ENCODE data around the gene TRPM2.

TRPM2 gene

DNA sequence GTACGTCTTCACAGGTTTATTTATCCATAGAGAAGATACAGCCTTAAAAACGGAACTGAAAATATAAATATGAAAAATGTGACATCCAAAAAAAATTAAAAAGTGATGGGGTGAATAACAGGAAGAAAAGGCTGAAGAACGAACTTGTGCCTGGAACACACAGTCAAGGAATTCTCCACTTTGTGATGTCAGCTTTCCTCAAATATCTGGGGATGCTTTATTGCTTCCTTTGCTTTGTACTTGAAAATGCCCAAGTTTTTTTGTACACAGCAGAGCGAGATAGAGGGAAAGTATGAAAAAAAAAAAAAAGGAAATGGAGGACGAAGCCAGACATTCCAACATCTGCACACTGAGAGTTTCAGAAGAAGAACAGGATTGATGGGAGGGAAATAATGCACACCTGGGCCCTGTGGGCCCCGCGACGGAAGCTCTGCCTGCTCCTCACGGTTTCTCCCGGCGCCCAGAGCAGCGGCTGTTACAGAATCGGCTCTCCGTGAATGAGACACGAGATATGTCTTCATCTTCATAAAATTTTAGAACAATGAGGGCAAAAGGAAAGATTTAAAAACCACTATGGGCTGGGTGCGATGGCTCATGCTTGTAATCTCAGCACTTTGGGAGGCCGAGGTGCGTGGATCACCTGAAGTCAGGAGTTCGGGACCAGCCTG, 91.9 kb downstream of the TRPM2 start:
- H3K4me3 ChIP-seq (ENCODE audit: low read depth, low read length): no peak overlapping the region
- TF ChIP-seq, protein P1, sequence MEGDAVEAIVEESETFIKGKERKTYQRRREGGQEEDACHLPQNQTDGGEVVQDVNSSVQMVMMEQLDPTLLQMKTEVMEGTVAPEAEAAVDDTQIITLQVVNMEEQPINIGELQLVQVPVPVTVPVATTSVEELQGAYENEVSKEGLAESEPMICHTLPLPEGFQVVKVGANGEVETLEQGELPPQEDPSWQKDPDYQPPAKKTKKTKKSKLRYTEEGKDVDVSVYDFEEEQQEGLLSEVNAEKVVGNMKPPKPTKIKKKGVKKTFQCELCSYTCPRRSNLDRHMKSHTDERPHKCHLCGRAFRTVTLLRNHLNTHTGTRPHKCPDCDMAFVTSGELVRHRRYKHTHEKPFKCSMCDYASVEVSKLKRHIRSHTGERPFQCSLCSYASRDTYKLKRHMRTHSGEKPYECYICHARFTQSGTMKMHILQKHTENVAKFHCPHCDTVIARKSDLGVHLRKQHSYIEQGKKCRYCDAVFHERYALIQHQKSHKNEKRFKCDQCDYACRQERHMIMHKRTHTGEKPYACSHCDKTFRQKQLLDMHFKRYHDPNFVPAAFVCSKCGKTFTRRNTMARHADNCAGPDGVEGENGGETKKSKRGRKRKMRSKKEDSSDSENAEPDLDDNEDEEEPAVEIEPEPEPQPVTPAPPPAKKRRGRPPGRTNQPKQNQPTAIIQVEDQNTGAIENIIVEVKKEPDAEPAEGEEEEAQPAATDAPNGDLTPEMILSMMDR (conservative IDR thresholded peaks at IDR 0.05; ENCODE audit: low read depth, low read length): no peak
- no peak for DNase-seq (ENCODE audit: low read depth)

DNA sequence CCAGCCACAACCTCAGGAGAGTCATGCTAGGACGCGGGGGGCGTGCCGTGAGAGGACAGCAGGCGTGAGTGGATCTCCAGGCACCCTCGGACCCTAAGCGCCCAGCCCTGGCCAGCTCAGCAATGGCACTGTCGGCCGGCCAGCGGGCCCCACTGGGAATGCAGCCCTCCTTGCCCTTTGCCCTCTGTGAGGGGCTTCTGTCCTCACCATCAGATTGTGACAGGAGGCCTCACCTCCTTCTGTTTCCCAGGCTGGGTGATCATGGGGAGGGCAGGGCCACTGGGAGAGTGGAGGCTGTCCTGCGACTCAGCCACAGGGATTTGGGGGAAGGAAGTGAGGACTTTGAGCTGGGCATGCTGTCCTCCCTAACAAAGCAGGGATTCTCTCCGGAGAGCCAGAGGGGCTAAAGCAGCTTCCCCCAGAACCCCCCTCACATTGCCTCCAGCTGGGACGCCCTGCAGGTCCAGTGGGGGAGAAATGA, 95.3 kb downstream of the TRPM2 start:
- H3K4me3 ChIP-seq (ENCODE audit: low read depth, low read length): no peak overlapping the region
- no peak for DNase-seq (ENCODE audit: low read depth)
- TF ChIP-seq, protein P1 (conservative IDR thresholded peaks at IDR 0.05; ENCODE audit: low read depth, low read length): no peak

DNA sequence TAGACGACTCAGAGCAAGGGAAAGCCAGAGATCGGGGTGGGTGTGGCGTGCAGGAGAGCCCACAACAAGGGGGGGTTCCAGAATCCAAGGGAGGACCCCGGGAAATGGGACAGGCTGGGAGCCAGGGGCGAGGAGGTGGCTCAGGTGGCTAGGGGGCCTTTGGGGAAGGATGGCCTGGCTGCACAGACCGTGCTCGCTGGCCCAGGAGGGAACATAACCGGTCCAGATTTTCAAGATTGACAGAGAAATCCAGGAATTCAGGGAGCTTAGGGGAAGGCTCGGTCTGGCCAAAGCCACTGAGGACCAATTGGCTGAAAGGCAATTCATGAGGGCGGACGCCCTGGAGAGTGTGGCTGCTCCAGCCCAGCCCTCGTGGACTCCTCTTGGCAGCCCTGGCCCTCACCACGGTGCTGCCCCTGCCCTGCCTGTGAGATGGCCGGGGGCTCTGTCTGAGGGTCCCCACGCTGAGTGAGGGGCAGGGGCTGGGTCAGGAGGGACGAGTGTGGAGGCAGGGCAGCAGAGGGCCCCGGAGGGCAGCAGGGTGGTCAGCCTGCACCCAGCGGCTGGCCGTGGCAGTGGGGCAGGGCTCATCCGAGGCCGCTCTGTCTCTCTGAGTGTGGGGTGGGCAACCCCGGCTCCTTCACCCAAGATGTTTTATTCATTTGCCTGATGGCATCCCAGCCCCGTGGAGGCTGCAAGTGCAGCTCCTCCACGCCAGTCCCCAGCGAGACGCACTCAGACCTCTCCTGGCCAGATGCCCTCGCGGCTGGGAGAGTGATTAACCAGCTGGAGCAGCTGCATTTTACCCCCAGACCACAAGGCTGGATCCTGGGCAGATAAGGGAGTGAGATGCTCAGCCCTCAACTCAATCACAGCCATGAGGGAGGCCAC, 96.3 kb downstream of the TRPM2 start:
- TF ChIP-seq, protein P1 (conservative IDR thresholded peaks at IDR 0.05; ENCODE audit: low read depth, low read length): no peak
- DNase-seq (ENCODE audit: low read depth): no peak
- H3K4me3 ChIP-seq (ENCODE audit: low read depth, low read length): no peak overlapping the region

DNA sequence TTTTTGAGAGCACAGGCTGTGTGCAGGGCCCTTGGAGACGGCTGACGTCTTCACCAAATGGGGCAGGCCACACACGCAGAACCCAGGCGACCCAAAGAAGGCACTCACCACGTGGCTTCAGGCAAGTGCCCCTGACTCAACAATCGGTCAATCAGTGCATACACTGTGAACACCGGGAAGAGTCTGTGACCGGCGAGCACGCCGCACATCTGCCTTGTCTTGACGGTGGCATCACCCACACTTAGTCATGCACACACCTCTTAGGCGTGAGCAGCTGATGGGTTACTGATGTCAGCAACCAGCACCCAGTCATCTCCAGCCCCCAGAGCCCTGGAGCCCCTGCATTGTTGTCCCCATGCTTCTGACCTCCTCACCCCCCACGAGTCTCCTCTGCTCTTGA, 97.0 kb downstream of the TRPM2 start:
- H3K4me3 ChIP-seq (ENCODE audit: low read depth, low read length): no peak overlapping the region
- TF ChIP-seq, protein P1 (conservative IDR thresholded peaks at IDR 0.05; ENCODE audit: low read depth, low read length): no peak
- no peak for DNase-seq (ENCODE audit: low read depth)

DNA sequence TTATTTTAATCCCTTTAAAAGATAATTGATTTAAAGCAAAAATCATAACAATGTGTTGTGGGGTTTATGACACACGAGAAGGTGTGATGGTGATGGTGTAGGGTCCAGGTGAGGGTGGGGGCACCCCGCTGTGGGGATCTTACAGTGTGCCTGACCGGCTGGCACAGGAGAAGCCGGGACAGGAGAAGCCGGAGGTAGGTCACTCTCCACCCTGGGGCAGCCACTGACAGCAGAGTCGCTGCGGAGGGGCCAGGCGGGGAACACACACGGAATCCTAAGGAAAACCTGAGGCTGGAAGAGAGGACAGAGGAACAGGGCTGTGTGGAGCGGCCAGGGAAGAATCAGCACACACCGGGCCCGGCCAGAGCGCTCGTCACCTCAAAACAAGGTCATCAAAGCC, 97.6 kb downstream of the TRPM2 start:
- TF ChIP-seq, protein P1 (conservative IDR thresholded peaks at IDR 0.05; ENCODE audit: low read depth, low read length): no peak
- H3K4me3 ChIP-seq (ENCODE audit: low read depth, low read length): no peak overlapping the region
- DNase-seq (ENCODE audit: low read depth): no peak

DNA sequence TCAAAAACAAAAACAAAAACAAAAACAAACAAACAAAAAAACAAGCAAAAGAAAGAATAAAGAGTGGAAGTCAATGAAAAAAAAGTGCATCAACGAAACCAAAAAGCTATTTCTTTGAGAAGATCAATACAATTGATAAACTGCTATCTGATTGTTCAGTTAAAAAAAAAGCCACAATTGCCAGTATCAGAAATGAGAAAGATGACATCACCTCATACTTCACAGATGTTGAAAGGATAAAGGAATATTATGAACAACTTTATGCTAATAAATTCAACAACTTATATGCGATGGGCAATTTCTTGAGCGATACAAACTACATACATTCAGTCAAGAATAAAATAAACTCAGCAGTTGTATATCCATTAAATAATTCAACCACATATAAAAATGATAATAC, 99.7 kb downstream of the TRPM2 start:
- no peak overlapping the region for H3K4me3 ChIP-seq (ENCODE audit: low read depth, low read length)
- TF ChIP-seq, protein P1 (conservative IDR thresholded peaks at IDR 0.05; ENCODE audit: low read depth, low read length): no peak
- DNase-seq (ENCODE audit: low read depth): no peak
